H9 (cell line): ENCODE results near the gene HELQ. TPM values are rescaled to one million over a fixed set of nuclear protein-coding genes. Genes with fewer than 3 reads are reported as not detected.

Experiments
- DNase-seq: peaks from one replicate; pipeline ENCODE4 v3.0.0-alpha.2; 2017
- H2AFZ ChIP-seq: one replicate; pipeline ENCODE4 v1.6.1; 2013; ENCODE audit warnings: mild to moderate bottlenecking, low read length, control low read depth, moderate library complexity
- H2AK5ac ChIP-seq: 2 replicates; pipeline ENCODE4 v1.6.1; 2013; ENCODE audit warnings: low read length, control low read depth, mixed read lengths; ENCODE audit not compliant: insufficient read length
- H2BK120ac ChIP-seq: one replicate; pipeline ENCODE4 v1.6.1; 2013; ENCODE audit warnings: low read depth, mild to moderate bottlenecking, low read length, control low read depth, inconsistent platforms; ENCODE audit not compliant: poor library complexity, severe bottlenecking
- H2BK12ac ChIP-seq: 2 replicates; pipeline ENCODE4 v1.6.1; 2013; ENCODE audit warnings: low read length, control low read depth, mixed read lengths, low read depth; ENCODE audit not compliant: insufficient read length
- H2BK15ac ChIP-seq: 2 replicates; pipeline ENCODE4 v1.6.1; 2013; ENCODE audit warnings: low read depth, low read length, control low read depth
- H2BK20ac ChIP-seq: one replicate; pipeline ENCODE4 v1.6.1; 2013; ENCODE audit warnings: low read depth, mild to moderate bottlenecking, low read length, control low read depth, inconsistent platforms; ENCODE audit not compliant: poor library complexity, severe bottlenecking
- H2BK5ac ChIP-seq: 2 replicates; pipeline ENCODE4 v1.6.1; 2013; ENCODE audit warnings: low read length, control low read depth, mixed read lengths; ENCODE audit not compliant: insufficient read length
- H3K14ac ChIP-seq: 2 replicates; pipeline ENCODE4 v1.6.1; 2013; ENCODE audit warnings: low read length, control low read depth; ENCODE audit not compliant: insufficient read depth
- H3K18ac ChIP-seq: 2 replicates; pipeline ENCODE4 v1.6.1; 2013; ENCODE audit warnings: low read depth, mild to moderate bottlenecking, mixed read lengths, low read length, control low read depth; ENCODE audit not compliant: insufficient read length
- H3K23ac ChIP-seq: 2 replicates; pipeline ENCODE4 v1.6.1; 2013; ENCODE audit warnings: low read length, control low read depth, mixed read lengths, low read depth; ENCODE audit not compliant: insufficient read length
- H3K23me2 ChIP-seq: 2 replicates; pipeline ENCODE4 v1.6.1; 2013; ENCODE audit warnings: low read depth, mild to moderate bottlenecking, mixed read lengths, low read length, control low read depth; ENCODE audit not compliant: insufficient read length, poor library complexity, severe bottlenecking
- H3K27ac ChIP-seq: 2 replicates; pipeline ENCODE4 v1.5.1; 2013; ENCODE audit warnings: low read length, control low read depth, mixed read lengths, low read depth; ENCODE audit not compliant: insufficient read length
- H3K27me3 ChIP-seq: 2 replicates; pipeline ENCODE4 v1.6.1; 2013; ENCODE audit warnings: low read length, control low read depth, inconsistent platforms; ENCODE audit not compliant: insufficient read depth
- H3K4ac ChIP-seq: 2 replicates; pipeline ENCODE4 v1.6.1; 2013; ENCODE audit warnings: low read depth, mild to moderate bottlenecking, control low read depth, inconsistent platforms, low read length, moderate library complexity
- H3K4me1 ChIP-seq: 2 replicates; pipeline ENCODE4 v1.6.1; 2013; ENCODE audit warnings: low read length, control low read depth, inconsistent platforms; ENCODE audit not compliant: insufficient read depth
- H3K4me2 ChIP-seq: 2 replicates; pipeline ENCODE4 v1.6.1; 2013; ENCODE audit warnings: low read length, control low read depth, mixed read lengths; ENCODE audit not compliant: insufficient read length, insufficient read depth
- H3K56ac ChIP-seq: 2 replicates; pipeline ENCODE4 v1.6.1; 2013; ENCODE audit warnings: low read depth, mild to moderate bottlenecking, mixed read lengths, low read length, control low read depth; ENCODE audit not compliant: insufficient read length
- H3K79me1 ChIP-seq: 2 replicates; pipeline ENCODE4 v1.6.1; 2013; ENCODE audit warnings: low read depth, mild to moderate bottlenecking, moderate library complexity, low read length, control low read depth, inconsistent platforms; ENCODE audit not compliant: insufficient read depth, poor library complexity, severe bottlenecking
- H3K79me2 ChIP-seq: 2 replicates; pipeline ENCODE4 v1.6.1; 2013; ENCODE audit warnings: low read length, control low read depth, inconsistent platforms; ENCODE audit not compliant: insufficient read depth
- H3K9ac ChIP-seq: 2 replicates; pipeline ENCODE4 v1.6.1; 2013; ENCODE audit warnings: low read length, control low read depth, mixed read lengths; ENCODE audit not compliant: insufficient read length; ENCODE audit errors: extremely low read depth
- H3K9me3 ChIP-seq: one replicate; pipeline ENCODE4 v1.6.1; 2013; ENCODE audit warnings: low read depth, low read length, inconsistent platforms; ENCODE audit not compliant: control insufficient read depth
- H3T11ph ChIP-seq: one replicate; pipeline ENCODE4 v1.6.1; 2013; ENCODE audit warnings: mild to moderate bottlenecking, low read length, control low read depth, inconsistent platforms
- H4K20me1 ChIP-seq: one replicate; pipeline ENCODE4 v1.6.1; 2013; ENCODE audit not compliant: control insufficient read depth, insufficient read length, insufficient read depth
- H4K5ac ChIP-seq: 2 replicates; pipeline ENCODE4 v1.6.1; 2013; ENCODE audit warnings: low read depth, mild to moderate bottlenecking, mixed read lengths, low read length, control low read depth; ENCODE audit not compliant: insufficient read length
- H4K8ac ChIP-seq: replicated peaks from 2 replicates; pipeline ENCODE4 v1.6.1; 2013; ENCODE audit warnings: low read length, control low read depth, mixed read lengths, low read depth; ENCODE audit not compliant: insufficient read length
- H4K91ac ChIP-seq: 2 replicates; pipeline ENCODE4 v1.6.1; 2013; ENCODE audit warnings: low read depth, mild to moderate bottlenecking, moderate library complexity, mixed read lengths, low read length, control low read depth; ENCODE audit not compliant: insufficient read length
- H3K27ac Mint-ChIP-seq, 3 experiments: 2 replicates in 2 of 3; 3 replicates in 1 of 3; pipeline ENCODE4 v1.8.0; 2020 to 2021; ENCODE audit warnings: mixed read lengths in 3 of 3, mild to moderate bottlenecking in 1 of 3, moderate library complexity in 1 of 3
- H3K27me3 Mint-ChIP-seq: 2 replicates; pipeline ENCODE4 v1.8.0; 2021; ENCODE audit warnings: low read depth, mild to moderate bottlenecking, moderate library complexity, mixed read lengths
- H3K36me3 Mint-ChIP-seq, 3 experiments: 2 replicates in 2 of 3; 3 replicates in 1 of 3; pipeline ENCODE4 v1.8.0; 2020 to 2021; ENCODE audit warnings: low read depth in 3 of 3, mixed read lengths in 3 of 3; ENCODE audit not compliant: insufficient read depth in 1 of 3
- H3K4me1 Mint-ChIP-seq, 2 experiments: 2 replicates each; pipeline ENCODE4 v1.8.0; 2020; ENCODE audit warnings: mixed read lengths in 2 of 2
- H3K4me3 Mint-ChIP-seq, 2 experiments: 2 replicates in 1 of 2; 3 replicates in 1 of 2; pipeline ENCODE4 v1.8.0; 2020 to 2021; ENCODE audit warnings: mild to moderate bottlenecking in 2 of 2, mixed read lengths in 2 of 2, moderate library complexity in 1 of 2
- H3K9me3 Mint-ChIP-seq, 2 experiments: 2 replicates in 1 of 2; 3 replicates in 1 of 2; pipeline ENCODE4 v1.8.0; 2020; ENCODE audit warnings: mild to moderate bottlenecking in 2 of 2, mixed read lengths in 2 of 2, moderate library complexity in 1 of 2
- total RNA-seq: library from RNA; stranded (reverse); gene quantifications from 2 replicates; pipeline ENCODE4 v1.2.1, GENCODE V29; 2021
- TF ChIP-seq, protein P1 (sequence below): fragments of 200-600 bp; sonication (generic); conservative IDR thresholded peaks from 3 replicates; pipeline ENCODE4 v1.8.0; 2021; ENCODE audit warnings: antibody characterized with exemption, mild to moderate bottlenecking

HELQ gene
- total RNA-seq, 1 experiment from 2014 or later, result 16.2 TPM

GRCh38 chr4:83438719-83439118 is 16.9 kb downstream of the HELQ start:
- Histone ChIP-seq H3K23me2 (no peaks in the 10 kb centered on the region), H4K91ac (no peak overlapping the region), H3K79me1 (no peaks in the 10 kb centered on the region), H3K4ac (no peak overlapping the region), H3K27ac (no peak overlapping the region), H3K9ac (no peak overlapping the region), H2BK5ac (no peak overlapping the region), H2BK20ac (no peak overlapping the region), H3K56ac (no peak overlapping the region), H3K79me2 (no peaks in the 10 kb centered on the region), H2AFZ (no peak overlapping the region), H3K18ac (no peak overlapping the region), H2BK120ac (no peak overlapping the region), H2AK5ac (no peak overlapping the region), H3K4me1 (no peaks in the 10 kb centered on the region), H4K5ac (no peak overlapping the region), H4K8ac (no peak overlapping the region), H3K14ac (no peak overlapping the region), H3K27me3 (no peaks in the 10 kb centered on the region), H4K20me1 (no peaks in the 10 kb centered on the region), H3T11ph (no peak overlapping the region), H3K9me3 (no peaks in the 10 kb centered on the region), H3K23ac (no peak overlapping the region), H2BK12ac (no peak overlapping the region), H3K4me2 (no peak overlapping the region), H2BK15ac (no peak overlapping the region)
- no peak overlapping the region for H3K4me3 Mint-ChIP-seq
- peaks cover 0 to 8% (median 0%) of the 10 kb centered on the region in 3 experiments; a peak in 2 of 7 replicates for H3K36me3 Mint-ChIP-seq
- no peaks in the 10 kb centered on the region for H3K9me3 Mint-ChIP-seq
- TF ChIP-seq, protein P1, sequence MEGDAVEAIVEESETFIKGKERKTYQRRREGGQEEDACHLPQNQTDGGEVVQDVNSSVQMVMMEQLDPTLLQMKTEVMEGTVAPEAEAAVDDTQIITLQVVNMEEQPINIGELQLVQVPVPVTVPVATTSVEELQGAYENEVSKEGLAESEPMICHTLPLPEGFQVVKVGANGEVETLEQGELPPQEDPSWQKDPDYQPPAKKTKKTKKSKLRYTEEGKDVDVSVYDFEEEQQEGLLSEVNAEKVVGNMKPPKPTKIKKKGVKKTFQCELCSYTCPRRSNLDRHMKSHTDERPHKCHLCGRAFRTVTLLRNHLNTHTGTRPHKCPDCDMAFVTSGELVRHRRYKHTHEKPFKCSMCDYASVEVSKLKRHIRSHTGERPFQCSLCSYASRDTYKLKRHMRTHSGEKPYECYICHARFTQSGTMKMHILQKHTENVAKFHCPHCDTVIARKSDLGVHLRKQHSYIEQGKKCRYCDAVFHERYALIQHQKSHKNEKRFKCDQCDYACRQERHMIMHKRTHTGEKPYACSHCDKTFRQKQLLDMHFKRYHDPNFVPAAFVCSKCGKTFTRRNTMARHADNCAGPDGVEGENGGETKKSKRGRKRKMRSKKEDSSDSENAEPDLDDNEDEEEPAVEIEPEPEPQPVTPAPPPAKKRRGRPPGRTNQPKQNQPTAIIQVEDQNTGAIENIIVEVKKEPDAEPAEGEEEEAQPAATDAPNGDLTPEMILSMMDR, result no peak
- H3K27ac Mint-ChIP-seq, result no peak overlapping the region; a peak in 1 of 7 replicates
- no peaks in the 10 kb centered on the region for H3K4me1 Mint-ChIP-seq
- no peak for DNase-seq
- no peaks in the 10 kb centered on the region for H3K27me3 Mint-ChIP-seq
